ENCODE data around the gene PTMA. TPM values are rescaled to one million over a fixed set of nuclear protein-coding genes. Genes with fewer than 3 reads are reported as not detected.

The PTMA gene
- total RNA-seq, 1 experiment from 2014 or later: 2,752 TPM

GRCh38 chr2:231689124-231689893, 19.0 kb upstream of the PTMA start:
- ChIA-PET RAD21 (ENCODE audit: low non-redundant PET in 1 of 2, low total read pairs in 2 of 2, uncharacterized antibody in 2 of 2, unreplicated experiment in 2 of 2) (no interaction called here), CTCF (interaction anchor here (1.2 to 1.8 kb wide), 2 partner anchors 12 to 16 kb away, joined by 4 to 5 read pairs; no protein-coding TSS in a partner anchor), POLR2A (interaction anchor here (0.8 kb wide), 1 partner anchor 12 kb away, joined by 3 read pairs; no protein-coding TSS in a partner anchor)
- no peaks in the 10 kb centered on the region for H3K36me3 ChIP-seq (ENCODE audit: control insufficient read depth in 1 of 2, insufficient read depth in 2 of 2, low read length in 2 of 2)
- no peak overlapping the region for H3K27ac ChIP-seq (ENCODE audit: low read depth, low read length)
- no peak for ATAC-seq
- DNase-seq (ENCODE audit: low read depth, low spot score): no peak
- no peaks in the 10 kb centered on the region for H3K9me3 ChIP-seq (ENCODE audit: control insufficient read depth in 1 of 2, insufficient read depth in 1 of 2, low read depth in 1 of 2, low read length in 2 of 2)
- no peaks in the 10 kb centered on the region for H3K79me2 ChIP-seq (ENCODE audit: insufficient read depth, low read length)
- H3K4me3 ChIP-seq (replicated peaks in 1 of 2; ENCODE audit: low read depth in 1 of 2, low read length in 2 of 2): no peak overlapping the region
- H4K20me1 ChIP-seq (ENCODE audit: insufficient read depth): no peaks in the 10 kb centered on the region
- no TSS peak for BruUV-seq (replicated peaks)
- no peak overlapping the region for H2AFZ ChIP-seq (ENCODE audit: low read depth, low read length, poor library complexity, severe bottlenecking)
- H3K27me3 ChIP-seq (ENCODE audit: insufficient read depth, low read length): no peaks in the 10 kb centered on the region
- no peak overlapping the region for H3K4me2 ChIP-seq (ENCODE audit: low read length)
- H3K4me1 ChIP-seq (ENCODE audit: control insufficient read depth in 1 of 2, insufficient read depth in 2 of 2, low read length in 2 of 2): peaks cover 22 to 43% of the 10 kb centered on the region in 2 experiments
- H3K9me2 ChIP-seq (ENCODE audit: insufficient read depth): no peaks in the 10 kb centered on the region
- no peak overlapping the region for H3K9ac ChIP-seq (ENCODE audit: low read length)
- intact Hi-C loops (cut with micrococcal nuclease): no loop called here
- no peak for TF ChIP-seq POLR2AphosphoS5 (IDR thresholded peaks at IDR 0.05; ENCODE audit: low read depth, low read length)
- no peak for TF ChIP-seq SIN3A (IDR thresholded peaks at IDR 0.05; ENCODE audit: low read depth)
- TF ChIP-seq EZH2 (IDR thresholded peaks at IDR 0.05): no peak
- TF ChIP-seq EGR1 (IDR thresholded peaks at IDR 0.05; ENCODE audit: low read depth): no peak
- no peak for TF ChIP-seq SRF (IDR thresholded peaks at IDR 0.05; ENCODE audit: low read depth)
- no peak for TF ChIP-seq ZBTB33 (IDR thresholded peaks at IDR 0.05; ENCODE audit: extremely low read depth, insufficient replicate concordance, low read length)
- TF ChIP-seq TCF7L2 (IDR thresholded peaks at IDR 0.05; ENCODE audit: borderline replicate concordance, extremely low read depth, insufficient read depth, insufficient read length): no peak
- TF ChIP-seq CBX3 (IDR thresholded peaks at IDR 0.05; ENCODE audit: low read depth): no peak
- no peak for TF ChIP-seq RAD21 (IDR thresholded peaks at IDR 0.05; ENCODE audit: low read depth)
- TF ChIP-seq EZH2phosphoT487 (IDR thresholded peaks at IDR 0.05; ENCODE audit: borderline replicate concordance): no peak
- no peak for TF ChIP-seq CTCF (IDR thresholded peaks at IDR 0.05 in 2 of 3, conservative IDR thresholded peaks at IDR 0.05 in 1 of 3; ENCODE audit: borderline replicate concordance in 1 of 3, insufficient read depth in 1 of 3, low read depth in 2 of 3, low read length in 2 of 3)
- TF ChIP-seq REST (IDR thresholded peaks at IDR 0.05; ENCODE audit: low read depth): no peak
- TF ChIP-seq JUND (IDR thresholded peaks at IDR 0.05): no peak
